Measurements from ENCODE around the gene NGEF.

DNA sequence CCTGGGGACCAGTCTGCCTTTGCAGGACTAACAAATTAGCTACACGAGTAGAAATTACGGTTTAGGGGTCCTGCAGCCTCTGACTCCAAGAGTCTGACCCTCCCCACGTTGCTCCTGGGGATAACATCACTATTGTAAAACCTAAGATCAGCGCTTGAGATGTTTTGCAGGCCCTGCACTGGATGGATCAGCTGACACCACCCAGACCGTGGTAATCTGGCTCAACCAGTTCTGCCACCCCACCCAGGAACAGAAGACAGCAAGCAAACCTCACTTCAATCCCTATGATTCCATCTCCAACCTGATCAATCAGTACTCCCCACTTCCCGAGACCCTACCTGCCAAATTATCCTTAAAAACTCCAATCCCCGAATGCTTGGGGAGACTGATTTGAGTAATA is 31.7 kb downstream of the NGEF start:
- TF ChIP-seq, protein P1, sequence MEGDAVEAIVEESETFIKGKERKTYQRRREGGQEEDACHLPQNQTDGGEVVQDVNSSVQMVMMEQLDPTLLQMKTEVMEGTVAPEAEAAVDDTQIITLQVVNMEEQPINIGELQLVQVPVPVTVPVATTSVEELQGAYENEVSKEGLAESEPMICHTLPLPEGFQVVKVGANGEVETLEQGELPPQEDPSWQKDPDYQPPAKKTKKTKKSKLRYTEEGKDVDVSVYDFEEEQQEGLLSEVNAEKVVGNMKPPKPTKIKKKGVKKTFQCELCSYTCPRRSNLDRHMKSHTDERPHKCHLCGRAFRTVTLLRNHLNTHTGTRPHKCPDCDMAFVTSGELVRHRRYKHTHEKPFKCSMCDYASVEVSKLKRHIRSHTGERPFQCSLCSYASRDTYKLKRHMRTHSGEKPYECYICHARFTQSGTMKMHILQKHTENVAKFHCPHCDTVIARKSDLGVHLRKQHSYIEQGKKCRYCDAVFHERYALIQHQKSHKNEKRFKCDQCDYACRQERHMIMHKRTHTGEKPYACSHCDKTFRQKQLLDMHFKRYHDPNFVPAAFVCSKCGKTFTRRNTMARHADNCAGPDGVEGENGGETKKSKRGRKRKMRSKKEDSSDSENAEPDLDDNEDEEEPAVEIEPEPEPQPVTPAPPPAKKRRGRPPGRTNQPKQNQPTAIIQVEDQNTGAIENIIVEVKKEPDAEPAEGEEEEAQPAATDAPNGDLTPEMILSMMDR (IDR thresholded peaks at IDR 0.05), result no peak
- no peak for TF ChIP-seq POLR2A (IDR thresholded peaks at IDR 0.05)
